ENCODE measurements around the gene NRARP. TPM values are rescaled to one million over a fixed set of nuclear protein-coding genes. Genes with fewer than 3 reads are reported as not detected.

NRARP gene
- total and polyA plus RNA-seq, 4 donors = 0.48 to 1.3 (median 0.93) TPM; not detected in 1

DNA sequence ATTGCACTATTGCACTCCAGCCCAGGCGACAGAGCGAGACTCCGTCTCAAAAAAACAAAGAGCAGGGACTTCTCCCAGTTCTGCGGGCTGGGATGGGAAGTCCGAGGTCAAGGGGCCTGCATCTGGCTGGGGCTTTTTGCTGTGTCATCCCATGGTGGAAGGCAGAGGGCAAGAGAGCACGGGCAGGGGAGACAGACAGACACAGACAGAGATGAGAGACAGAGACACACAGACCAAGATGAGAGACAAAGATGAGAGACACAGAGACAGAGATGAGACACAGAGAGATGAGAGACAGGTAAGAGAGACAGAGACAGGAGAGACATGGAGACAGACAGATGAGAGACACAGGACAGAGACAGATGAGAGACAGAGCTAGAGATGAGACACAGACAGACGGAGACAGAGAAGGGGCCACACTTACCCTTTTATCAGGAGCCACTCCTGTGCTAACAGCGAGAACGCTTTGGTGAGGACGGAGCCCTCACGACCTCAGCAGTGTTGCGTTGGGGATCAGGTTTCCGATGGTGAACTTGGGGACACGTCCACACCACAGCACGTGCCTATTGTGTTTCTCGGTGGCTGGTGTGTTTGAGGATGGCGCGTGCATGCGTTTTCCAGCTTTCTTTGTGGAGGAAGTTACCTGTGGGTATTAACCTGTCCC, 33.4 kb downstream of the NRARP start:
- peak overlapping the region; percentile 59 to 69 for H3K27ac ChIP-seq (ENCODE audit: low read depth in 1 of 2, low read length in 2 of 2)
- no peaks in the 10 kb centered on the region for H3K27me3 ChIP-seq (ENCODE audit: control insufficient read depth in 4 of 4, insufficient read depth in 4 of 4, low read length in 3 of 4)
- peaks cover 9 to 39% (median 23%) of the 10 kb centered on the region in 4 donors for H3K4me1 ChIP-seq (ENCODE audit: control insufficient read depth in 4 of 4, insufficient read depth in 4 of 4, low read length in 3 of 4)
- no peak overlapping the region for H3K9ac ChIP-seq (ENCODE audit: low read depth in 1 of 2, low read length in 2 of 2)
- 66% methylated on average over 19 of the region's 19 CpGs for WGBS
- no peaks in the 10 kb centered on the region for H3K9me3 ChIP-seq (ENCODE audit: control insufficient read depth in 4 of 4, low read length in 3 of 4)
- DNase-seq (ENCODE audit: low spot score) = no peak
- TF ChIP-seq SP1 (IDR thresholded peaks at IDR 0.05) = peak; percentile 6
- TF ChIP-seq JUND (IDR thresholded peaks at IDR 0.05) = no peak
- TF ChIP-seq CTCF (IDR thresholded peaks at IDR 0.05; ENCODE audit: low read depth, low read length, missing input control) = no peak
- TF ChIP-seq NR2F2 (IDR thresholded peaks at IDR 0.05) = peak; percentile 95
- TF ChIP-seq RXRA (IDR thresholded peaks at IDR 0.05) = peak in 1 of 2 donors; percentile 14
- peaks cover 2 to 18% (median 13%) of the 10 kb centered on the region in 4 donors for H3K36me3 ChIP-seq (ENCODE audit: control insufficient read depth in 4 of 4, insufficient read depth in 3 of 4, low read depth in 1 of 4, low read length in 3 of 4)
- H3K4me3 ChIP-seq (ENCODE audit: low read depth in 1 of 3, low read length in 3 of 3) = peak overlapping the region in 1 of 3 donors; percentile 12

DNA sequence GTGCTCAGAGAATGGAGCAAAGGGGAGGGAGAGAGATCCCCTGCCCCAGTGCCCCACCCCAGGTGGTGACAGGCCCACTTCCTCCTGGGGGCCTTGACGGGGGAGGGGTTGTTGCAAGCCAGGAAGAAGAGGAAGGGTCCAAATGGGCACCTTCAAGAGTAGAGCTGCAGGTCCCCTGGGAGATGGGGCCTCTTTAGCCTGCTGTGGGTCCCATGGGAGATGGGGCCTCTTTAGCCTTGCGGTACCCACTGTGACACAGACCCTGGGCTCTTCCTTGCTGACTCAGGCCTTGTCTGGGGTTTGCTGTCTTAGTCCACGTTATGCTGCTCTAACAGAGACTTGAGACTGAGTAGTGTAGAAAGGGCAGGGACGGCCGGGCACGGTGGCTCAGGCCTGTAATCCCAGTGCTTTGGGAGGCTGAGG, 34.1 kb downstream of the NRARP start:
- Histone ChIP-seq H3K9me3 (ENCODE audit: control insufficient read depth in 4 of 4, low read length in 3 of 4) (no peaks in the 10 kb centered on the region), H3K4me1 (ENCODE audit: control insufficient read depth in 4 of 4, insufficient read depth in 4 of 4, low read length in 3 of 4) (peaks cover 9 to 40% (median 24%) of the 10 kb centered on the region in 4 donors), H3K27me3 (ENCODE audit: control insufficient read depth in 4 of 4, insufficient read depth in 4 of 4, low read length in 3 of 4) (no peaks in the 10 kb centered on the region), H3K9ac (ENCODE audit: low read depth in 1 of 2, low read length in 2 of 2) (no peak overlapping the region), H3K4me3 (ENCODE audit: low read depth in 1 of 3, low read length in 3 of 3) (no peak overlapping the region), H3K27ac (ENCODE audit: low read depth in 1 of 2, low read length in 2 of 2) (peak overlapping the region; percentile 19 to 32), H3K36me3 (ENCODE audit: control insufficient read depth in 4 of 4, insufficient read depth in 3 of 4, low read depth in 1 of 4, low read length in 3 of 4) (peaks cover 5 to 17% (median 14%) of the 10 kb centered on the region in 4 donors)
- WGBS = 81% methylated on average over 6 of the region's 6 CpGs
- no peak for TF ChIP-seq RXRA (IDR thresholded peaks at IDR 0.05)
- TF ChIP-seq, protein P1, sequence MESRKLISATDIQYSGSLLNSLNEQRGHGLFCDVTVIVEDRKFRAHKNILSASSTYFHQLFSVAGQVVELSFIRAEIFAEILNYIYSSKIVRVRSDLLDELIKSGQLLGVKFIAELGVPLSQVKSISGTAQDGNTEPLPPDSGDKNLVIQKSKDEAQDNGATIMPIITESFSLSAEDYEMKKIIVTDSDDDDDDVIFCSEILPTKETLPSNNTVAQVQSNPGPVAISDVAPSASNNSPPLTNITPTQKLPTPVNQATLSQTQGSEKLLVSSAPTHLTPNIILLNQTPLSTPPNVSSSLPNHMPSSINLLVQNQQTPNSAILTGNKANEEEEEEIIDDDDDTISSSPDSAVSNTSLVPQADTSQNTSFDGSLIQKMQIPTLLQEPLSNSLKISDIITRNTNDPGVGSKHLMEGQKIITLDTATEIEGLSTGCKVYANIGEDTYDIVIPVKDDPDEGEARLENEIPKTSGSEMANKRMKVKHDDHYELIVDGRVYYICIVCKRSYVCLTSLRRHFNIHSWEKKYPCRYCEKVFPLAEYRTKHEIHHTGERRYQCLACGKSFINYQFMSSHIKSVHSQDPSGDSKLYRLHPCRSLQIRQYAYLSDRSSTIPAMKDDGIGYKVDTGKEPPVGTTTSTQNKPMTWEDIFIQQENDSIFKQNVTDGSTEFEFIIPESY (IDR thresholded peaks at IDR 0.05) = no peak
- TF ChIP-seq JUND (IDR thresholded peaks at IDR 0.05) = no peak
- no peak for DNase-seq (ENCODE audit: low spot score)

DNA sequence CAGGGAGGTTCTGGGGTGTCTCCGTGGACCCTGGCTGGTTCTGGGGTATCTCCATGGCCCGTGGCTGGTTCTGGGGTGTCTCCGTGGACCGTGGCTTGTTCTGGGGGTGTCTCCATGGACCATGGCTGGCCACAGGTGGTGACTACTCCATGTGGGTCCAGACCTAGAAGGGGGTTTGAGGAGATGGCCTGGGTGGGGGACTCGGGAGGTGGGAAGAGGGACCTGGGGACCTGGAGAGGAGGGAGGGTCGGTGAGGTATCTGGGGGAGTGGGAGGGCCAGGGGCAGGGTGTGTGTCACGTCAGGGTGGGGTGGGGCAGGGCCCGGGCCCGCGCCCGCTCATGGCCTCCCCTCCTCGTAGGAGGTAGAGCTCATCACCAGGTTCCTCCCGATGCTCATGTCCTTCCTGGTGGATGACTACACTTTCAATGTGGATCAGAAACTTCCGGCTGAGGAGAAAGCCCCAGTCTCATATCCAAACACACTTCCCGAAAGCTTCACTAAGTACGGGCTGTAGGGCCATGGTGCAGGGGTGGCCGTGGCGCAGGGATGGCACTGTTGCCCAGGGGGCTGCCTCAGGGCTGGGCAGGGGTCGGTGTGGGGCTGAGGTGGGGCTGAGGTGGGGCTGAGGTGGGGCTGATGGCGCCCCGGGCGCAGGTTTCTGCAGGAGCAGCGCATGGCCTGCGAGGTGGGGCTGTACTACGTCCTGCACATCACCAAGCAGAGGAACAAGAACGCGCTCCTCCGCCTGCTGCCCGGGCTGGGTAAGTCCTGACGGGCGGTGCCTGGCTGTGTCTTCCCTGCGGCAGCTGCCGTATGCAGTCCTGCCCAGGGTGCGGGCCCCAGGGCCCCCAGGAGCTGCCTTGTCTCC, 35.3 kb downstream of the NRARP start:
- Histone ChIP-seq H3K9me3 (ENCODE audit: control insufficient read depth in 4 of 4, low read length in 3 of 4) (no peaks in the 10 kb centered on the region), H3K9ac (ENCODE audit: low read depth in 1 of 2, low read length in 2 of 2) (no peak overlapping the region), H3K27ac (ENCODE audit: low read depth in 1 of 2, low read length in 2 of 2) (no peak overlapping the region), H3K27me3 (ENCODE audit: control insufficient read depth in 4 of 4, insufficient read depth in 4 of 4, low read length in 3 of 4) (no peaks in the 10 kb centered on the region), H3K4me3 (ENCODE audit: low read depth in 1 of 3, low read length in 3 of 3) (no peak overlapping the region), H3K36me3 (ENCODE audit: control insufficient read depth in 4 of 4, insufficient read depth in 3 of 4, low read depth in 1 of 4, low read length in 3 of 4) (peaks cover 5 to 13% (median 9%) of the 10 kb centered on the region in 4 donors), H3K4me1 (ENCODE audit: control insufficient read depth in 4 of 4, insufficient read depth in 4 of 4, low read length in 3 of 4) (peaks cover 11 to 33% (median 23%) of the 10 kb centered on the region in 4 donors)
- WGBS = 92% methylated on average over 34 of the region's 34 CpGs
- DNase-seq (ENCODE audit: low spot score) = peak; percentile 31
- TF ChIP-seq, protein P2, sequence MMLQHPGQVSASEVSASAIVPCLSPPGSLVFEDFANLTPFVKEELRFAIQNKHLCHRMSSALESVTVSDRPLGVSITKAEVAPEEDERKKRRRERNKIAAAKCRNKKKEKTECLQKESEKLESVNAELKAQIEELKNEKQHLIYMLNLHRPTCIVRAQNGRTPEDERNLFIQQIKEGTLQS (IDR thresholded peaks at IDR 0.05) = no peak
- TF ChIP-seq FOXA2 (IDR thresholded peaks at IDR 0.05) = no peak
- no peak for TF ChIP-seq JUND (IDR thresholded peaks at IDR 0.05)
- TF ChIP-seq FOXA1 (IDR thresholded peaks at IDR 0.05) = no peak
- TF ChIP-seq GABPA (IDR thresholded peaks at IDR 0.05 in 1 of 2, conservative IDR thresholded peaks at IDR 0.05 in 1 of 2) = no peak
- no peak for TF ChIP-seq CTCF (IDR thresholded peaks at IDR 0.05; ENCODE audit: low read depth, low read length, missing input control)
- no peak for TF ChIP-seq HNF4A (conservative IDR thresholded peaks at IDR 0.05)
- no peak for TF ChIP-seq TAF1 (conservative IDR thresholded peaks at IDR 0.05)
- TF ChIP-seq REST (IDR thresholded peaks at IDR 0.05) = no peak
- TF ChIP-seq YY1 (IDR thresholded peaks at IDR 0.05) = no peak
- no peak for TF ChIP-seq NR2F2 (IDR thresholded peaks at IDR 0.05)
- no peak for TF ChIP-seq RXRA (IDR thresholded peaks at IDR 0.05)
- TF ChIP-seq SP1 (IDR thresholded peaks at IDR 0.05) = no peak

All from liver (tissue), 9 donors.